Neural progenitor cell (in vitro differentiated cells): ENCODE results near the gene ATP10A. TPM values are rescaled to one million over a fixed set of nuclear protein-coding genes. Genes with fewer than 3 reads are reported as not detected.

Experiments
- DNase-seq: peaks from one replicate; pipeline ENCODE4 v3.0.0-alpha.2; 2016; ENCODE audit warnings: low spot score
- H2AFZ ChIP-seq: fragments of 200-600 bp; sonication (generic); replicated peaks from 2 replicates; pipeline ENCODE4 v1.6.1; 2016; ENCODE audit warnings: antibody characterized with exemption
- H3F3A ChIP-seq: fragments of 200-600 bp; sonication (generic); 2 replicates; pipeline ENCODE4 v1.6.1; 2016; ENCODE audit warnings: antibody characterized with exemption, low read depth
- H3K27ac ChIP-seq: fragments of 200-600 bp; sonication (generic); 2 replicates; pipeline ENCODE4 v1.5.1; 2016; ENCODE audit warnings: mild to moderate bottlenecking
- H3K27me3 ChIP-seq: fragments of 200-600 bp; sonication (generic); 2 replicates; pipeline ENCODE4 v1.6.1; 2016; ENCODE audit warnings: mild to moderate bottlenecking, moderate library complexity
- H3K36me3 ChIP-seq: fragments of 200-600 bp; sonication (generic); 2 replicates; pipeline ENCODE4 v1.5.1; 2016
- H3K4me1 ChIP-seq: fragments of 200-600 bp; sonication (generic); 2 replicates; pipeline ENCODE4 v1.6.1; 2016; ENCODE audit warnings: mixed run types
- H3K4me2 ChIP-seq: fragments of 200-600 bp; sonication (generic); 2 replicates; pipeline ENCODE4 v1.6.1; 2016
- H3K4me3 ChIP-seq: fragments of 200-600 bp; sonication (generic); 2 replicates; pipeline ENCODE4 v1.5.1; 2016
- H3K79me2 ChIP-seq: fragments of 200-600 bp; sonication (generic); 2 replicates; pipeline ENCODE4 v1.6.1; 2016; ENCODE audit warnings: low read depth
- H3K9ac ChIP-seq: fragments of 200-600 bp; sonication (generic); 2 replicates; pipeline ENCODE4 v1.6.1; 2016
- H3K9me3 ChIP-seq: fragments of 200-600 bp; sonication (generic); 2 replicates; pipeline ENCODE4 v1.5.1; 2016; ENCODE audit warnings: low read depth
- H4K20me1 ChIP-seq: fragments of 200-600 bp; sonication (generic); 2 replicates; pipeline ENCODE4 v1.6.1; 2016; ENCODE audit warnings: low read depth
- H3K27ac Mint-ChIP-seq: 3 replicates; pipeline ENCODE4 v1.8.0; 2021; ENCODE audit warnings: mixed read lengths
- H3K27me3 Mint-ChIP-seq: 2 replicates; pipeline ENCODE4 v1.8.0; 2022; ENCODE audit warnings: low read depth, mild to moderate bottlenecking, inconsistent platforms, moderate library complexity, mixed read lengths; ENCODE audit not compliant: insufficient read depth
- H3K36me3 Mint-ChIP-seq: 3 replicates; pipeline ENCODE4 v1.8.0; 2021; ENCODE audit warnings: mixed read lengths
- H3K4me1 Mint-ChIP-seq: 3 replicates; pipeline ENCODE4 v1.8.0; 2021; ENCODE audit warnings: mixed read lengths
- H3K4me3 Mint-ChIP-seq: 3 replicates; pipeline ENCODE4 v1.8.0; 2021; ENCODE audit warnings: mild to moderate bottlenecking, moderate library complexity, mixed read lengths
- H3K9me3 Mint-ChIP-seq: 3 replicates; pipeline ENCODE4 v1.8.0; 2020; ENCODE audit warnings: mixed read lengths
- EZH2 ChIP-seq: fragments of 200-600 bp; sonication (generic); IDR thresholded peaks from 2 replicates; pipeline ENCODE4 v1.6.1; 2017; ENCODE audit warnings: antibody characterized with exemption, mild to moderate bottlenecking, moderate library complexity
- EZH2phosphoT487 ChIP-seq: fragments of 200-600 bp; sonication (generic); IDR thresholded peaks from 2 replicates; pipeline ENCODE4 v1.6.1; 2017; ENCODE audit warnings: antibody characterized with exemption
- total RNA-seq: library from RNA; depleted of rRNA; stranded (reverse); fragments of >200 nt; gene quantifications from 2 replicates; pipeline ENCODE4 v1.2.3, GENCODE V29; 2015; ENCODE audit warnings: low replicate concordance
- TF ChIP-seq, protein P1 (sequence below): fragments of 200-600 bp; sonication (generic); IDR thresholded peaks from 2 replicates; pipeline ENCODE4 v1.5.1; 2017; ENCODE audit warnings: antibody characterized with exemption, mild to moderate bottlenecking

The ATP10A gene
- total RNA-seq, 1 donor from 2014 or later = 0.32 TPM

DNA sequence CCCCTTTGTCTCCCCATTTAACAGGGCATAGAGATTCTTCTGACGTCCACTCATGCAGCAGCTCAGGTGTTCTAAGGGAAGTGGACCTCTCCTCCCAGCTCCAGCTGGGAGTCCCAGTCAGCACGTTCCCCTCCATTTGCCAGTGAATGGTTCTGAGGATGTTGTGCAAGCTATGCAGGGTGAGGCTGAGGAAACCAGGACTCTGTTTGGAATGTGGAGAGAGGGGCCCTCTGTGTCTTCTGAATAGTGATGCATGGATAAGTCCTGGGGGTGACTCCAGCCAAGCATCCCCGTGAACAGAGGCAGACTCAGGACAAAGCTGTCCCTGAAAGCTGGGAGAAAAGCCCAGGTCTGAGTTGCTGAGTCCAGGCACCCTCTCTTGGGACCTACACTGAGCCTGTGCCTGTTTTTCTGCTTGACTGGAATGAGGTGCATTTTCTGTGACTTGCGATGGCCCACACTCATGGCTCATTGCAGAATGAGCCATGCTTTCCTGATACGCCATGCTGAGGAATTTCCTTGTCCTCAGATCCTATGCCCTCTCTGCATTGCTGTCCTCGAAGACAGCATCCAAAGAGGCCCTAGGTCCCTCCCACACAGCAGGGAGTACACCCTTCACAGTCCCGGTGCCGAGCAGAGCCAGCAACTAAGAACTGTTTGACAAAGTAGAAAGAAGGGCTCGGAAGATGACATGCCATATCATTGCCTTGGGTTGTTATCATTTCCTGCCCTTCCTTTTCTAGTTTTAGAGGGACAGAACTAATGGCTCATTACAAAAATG lies 185.2 kb downstream of the ATP10A start:
- peaks cover 11% of the 10 kb centered on the region for H3K9me3 Mint-ChIP-seq
- Histone ChIP-seq H3F3A (no peaks in the 10 kb centered on the region), H3K27me3 (no peaks in the 10 kb centered on the region), H3K36me3 (no peaks in the 10 kb centered on the region), H3K4me2 (peak overlapping the region; percentile 10), H3K79me2 (no peaks in the 10 kb centered on the region), H3K27ac (no peak overlapping the region), H3K4me1 (peaks cover 8% of the 10 kb centered on the region), H3K4me3 (no peak overlapping the region), H4K20me1 (no peaks in the 10 kb centered on the region), H2AFZ (peak overlapping the region; percentile 72), H3K9me3 (no peaks in the 10 kb centered on the region), H3K9ac (no peak overlapping the region)
- DNase-seq = no peak
- TF ChIP-seq EZH2phosphoT487 = no peak
- TF ChIP-seq EZH2 = no peak
- TF ChIP-seq, protein P1, sequence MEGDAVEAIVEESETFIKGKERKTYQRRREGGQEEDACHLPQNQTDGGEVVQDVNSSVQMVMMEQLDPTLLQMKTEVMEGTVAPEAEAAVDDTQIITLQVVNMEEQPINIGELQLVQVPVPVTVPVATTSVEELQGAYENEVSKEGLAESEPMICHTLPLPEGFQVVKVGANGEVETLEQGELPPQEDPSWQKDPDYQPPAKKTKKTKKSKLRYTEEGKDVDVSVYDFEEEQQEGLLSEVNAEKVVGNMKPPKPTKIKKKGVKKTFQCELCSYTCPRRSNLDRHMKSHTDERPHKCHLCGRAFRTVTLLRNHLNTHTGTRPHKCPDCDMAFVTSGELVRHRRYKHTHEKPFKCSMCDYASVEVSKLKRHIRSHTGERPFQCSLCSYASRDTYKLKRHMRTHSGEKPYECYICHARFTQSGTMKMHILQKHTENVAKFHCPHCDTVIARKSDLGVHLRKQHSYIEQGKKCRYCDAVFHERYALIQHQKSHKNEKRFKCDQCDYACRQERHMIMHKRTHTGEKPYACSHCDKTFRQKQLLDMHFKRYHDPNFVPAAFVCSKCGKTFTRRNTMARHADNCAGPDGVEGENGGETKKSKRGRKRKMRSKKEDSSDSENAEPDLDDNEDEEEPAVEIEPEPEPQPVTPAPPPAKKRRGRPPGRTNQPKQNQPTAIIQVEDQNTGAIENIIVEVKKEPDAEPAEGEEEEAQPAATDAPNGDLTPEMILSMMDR = no peak
- H3K27me3 Mint-ChIP-seq = peaks cover 2% of the 10 kb centered on the region
- H3K4me3 Mint-ChIP-seq = no peak overlapping the region
- H3K27ac Mint-ChIP-seq = no peak overlapping the region
- H3K36me3 Mint-ChIP-seq = peaks cover 10% of the 10 kb centered on the region
- H3K4me1 Mint-ChIP-seq = peaks cover 23% of the 10 kb centered on the region

GRCh38 chr15:25676070-25676469 lies 187.1 kb downstream of the ATP10A start:
- no peaks in the 10 kb centered on the region for H3K27me3 ChIP-seq
- TF ChIP-seq, protein P1 = no peak
- no peak for TF ChIP-seq EZH2phosphoT487
- no peak for TF ChIP-seq EZH2
- no peak overlapping the region for H3K4me2 ChIP-seq
- H3K4me1 ChIP-seq = peaks cover 15% of the 10 kb centered on the region
- Mint-ChIP-seq H3K4me3 (no peak overlapping the region), H3K27me3 (no peaks in the 10 kb centered on the region), H3K36me3 (peaks cover 8% of the 10 kb centered on the region), H3K27ac (no peak overlapping the region), H3K9me3 (peaks cover 8% of the 10 kb centered on the region), H3K4me1 (peaks cover 35% of the 10 kb centered on the region)
- H2AFZ ChIP-seq = no peak overlapping the region
- H3K79me2 ChIP-seq = no peaks in the 10 kb centered on the region
- no peak overlapping the region for H3K9ac ChIP-seq
- no peaks in the 10 kb centered on the region for H4K20me1 ChIP-seq
- H3K36me3 ChIP-seq = no peaks in the 10 kb centered on the region
- no peak overlapping the region for H3K4me3 ChIP-seq
- DNase-seq = no peak
- H3F3A ChIP-seq = peaks cover 6% of the 10 kb centered on the region
- no peak overlapping the region for H3K27ac ChIP-seq
- H3K9me3 ChIP-seq = no peaks in the 10 kb centered on the region

- Mint-ChIP-seq H3K9me3 (peaks cover 8% of the 10 kb centered on the region), H3K27ac (peak overlapping the region; percentile 21), H3K36me3 (peaks cover 8% of the 10 kb centered on the region), H3K4me1 (peaks cover 42% of the 10 kb centered on the region), H3K27me3 (no peaks in the 10 kb centered on the region), H3K4me3 (no peak overlapping the region)
- H2AFZ ChIP-seq = no peak overlapping the region
- no peak overlapping the region for H3K4me3 ChIP-seq
- peaks cover 13% of the 10 kb centered on the region for H3F3A ChIP-seq
- no peaks in the 10 kb centered on the region for H3K9me3 ChIP-seq
- no peak overlapping the region for H3K4me2 ChIP-seq
- TF ChIP-seq EZH2 (no peak), EZH2phosphoT487 (no peak)
- TF ChIP-seq, protein P1 = no peak
- H3K27me3 ChIP-seq = no peaks in the 10 kb centered on the region
- peaks cover 21% of the 10 kb centered on the region for H3K4me1 ChIP-seq
- H3K9ac ChIP-seq = no peak overlapping the region
- DNase-seq = no peak
- H4K20me1 ChIP-seq = no peaks in the 10 kb centered on the region
- H3K79me2 ChIP-seq = no peaks in the 10 kb centered on the region
- H3K36me3 ChIP-seq = no peaks in the 10 kb centered on the region
- no peak overlapping the region for H3K27ac ChIP-seq
Observed at GRCh38 chr15:25675396-25675795, 187.7 kb downstream of the ATP10A start.
